B cell (primary cell): ENCODE measurements around the gene TFEB. TPM values are rescaled to one million over a fixed set of nuclear protein-coding genes. Genes with fewer than 3 reads are reported as not detected.

Source experiments
- ATAC-seq: fragments of 200-7000 bp; cut with Tn5 transposase; one replicate; pipeline ENCODE4 v1.10.0; 2021; ENCODE audit warnings: low read depth, mild to moderate bottlenecking, moderate number of reproducible peaks, moderate library complexity
- CTCF ChIA-PET: fragments of 350-600 bp; sonication (Branson Sonifier 250); formaldehyde crosslinking; loops from one replicate; lab custom pipeline; 2021; ENCODE audit warnings: antibody characterized with exemption, inconsistent platforms; lab: Charles Lee
- POLR2A ChIA-PET: fragments of 350-600 bp; sonication (Branson Sonifier 250); formaldehyde crosslinking; loops from one replicate; lab custom pipeline; 2021; ENCODE audit warnings: antibody characterized with exemption; lab: Charles Lee
- DNase-seq: peaks from one replicate; pipeline ENCODE4 v3.0.0; 2013
- H2AFZ ChIP-seq: 2 replicates; pipeline ENCODE4 v1.6.1; 2012; ENCODE audit warnings: mild to moderate bottlenecking, low read depth, low read length; ENCODE audit not compliant: insufficient read depth, poor library complexity, severe bottlenecking
- H3K27ac ChIP-seq, 2 donors: 1 replicate in 1 of 2; 2 replicates in 1 of 2; pipeline ENCODE4 v1.5.1; 2012 to 2013; ENCODE audit warnings: low read length in 2 of 2, mild to moderate bottlenecking in 2 of 2, moderate library complexity in 1 of 2
- H3K27me3 ChIP-seq, 4 experiments: fragments of 200-600 bp in 1 of 4; sonication (generic) in 1 of 4; replicated peaks in 1 of 4; 1 replicate in 2 of 4; 2 replicates in 2 of 4; pipeline versions ENCODE4 v1.6.1 to v1.7.0; 2013 to 2016; ENCODE audit warnings: low read length in 3 of 4, mild to moderate bottlenecking in 2 of 4, mixed read lengths in 1 of 4, moderate library complexity in 1 of 4; ENCODE audit not compliant: insufficient read depth in 4 of 4, control insufficient read depth in 3 of 4; ENCODE audit errors: control extremely low read depth in 1 of 4
- H3K36me3 ChIP-seq, 2 experiments: replicated peaks in 1 of 2; 1 replicate in 1 of 2; 2 replicates in 1 of 2; pipeline versions ENCODE4 v1.6.1 to v1.7.1; 2013; ENCODE audit warnings: low read length in 1 of 2; ENCODE audit not compliant: insufficient read depth in 2 of 2, control insufficient read depth in 1 of 2; ENCODE audit errors: control extremely low read depth in 1 of 2, extremely low read depth in 1 of 2
- H3K4me1 ChIP-seq, 2 donors: fragments of 200-600 bp in 1 of 2; sonication (generic) in 1 of 2; 1 replicate in 1 of 2; 2 replicates in 1 of 2; pipeline versions ENCODE4 v1.5.1 to v1.6.1; 2013 to 2017; ENCODE audit warnings: low read length in 2 of 2; ENCODE audit not compliant: control insufficient read depth in 2 of 2, insufficient read depth in 2 of 2
- H3K4me2 ChIP-seq: replicated peaks from 2 replicates; pipeline ENCODE3; 2012; ENCODE audit warnings: mild to moderate bottlenecking, low read depth, low read length; ENCODE audit not compliant: poor library complexity, severe bottlenecking
- H3K4me3 ChIP-seq, 5 experiments: fragments of 200-600 bp in 1 of 5; sonication (generic) in 1 of 5; 1 replicate in 3 of 5; 2 replicates in 2 of 5; pipeline versions ENCODE4 v1.5.1 to v1.7.0; 2011 to 2016; ENCODE audit warnings: low read length in 4 of 5, mild to moderate bottlenecking in 4 of 5, low read depth in 2 of 5, control low read depth in 1 of 5, moderate library complexity in 1 of 5; ENCODE audit not compliant: insufficient read depth in 1 of 5; ENCODE audit errors: control extremely low read depth in 1 of 5, extremely low read depth in 1 of 5
- H3K79me2 ChIP-seq: fragments of 200-600 bp; sonication (generic); one replicate; pipeline ENCODE4 v1.6.0; 2016; ENCODE audit warnings: low read length; ENCODE audit not compliant: control insufficient read depth, insufficient read depth
- H3K9ac ChIP-seq: fragments of 200-600 bp; sonication (generic); 2 replicates; pipeline ENCODE4 v1.6.1; 2017; ENCODE audit warnings: mild to moderate bottlenecking, low read length, moderate library complexity
- H3K9me3 ChIP-seq, 3 donors: one replicate each; pipeline versions ENCODE4 v1.6.1 to v1.7.1; 2013; ENCODE audit warnings: low read length in 2 of 3; ENCODE audit not compliant: control insufficient read depth in 2 of 3, insufficient read depth in 1 of 3; ENCODE audit errors: control extremely low read depth in 1 of 3
- H4K20me1 ChIP-seq: 2 replicates; pipeline ENCODE4 v1.6.0; 2012; ENCODE audit warnings: mild to moderate bottlenecking, low read length; ENCODE audit not compliant: insufficient read depth, control insufficient read depth, poor library complexity, severe bottlenecking
- H3K27ac Mint-ChIP-seq: one replicate; pipeline ENCODE4 v1.8.0; 2021; ENCODE audit warnings: mixed read lengths
- H3K27me3 Mint-ChIP-seq: one replicate; pipeline ENCODE4 v1.8.0; 2021; ENCODE audit warnings: mixed read lengths
- H3K4me1 Mint-ChIP-seq: one replicate; pipeline ENCODE4 v1.8.0; 2021; ENCODE audit warnings: mixed read lengths
- H3K4me3 Mint-ChIP-seq: one replicate; pipeline ENCODE4 v1.8.0; 2021; ENCODE audit warnings: mixed read lengths
- H3K9me3 Mint-ChIP-seq: one replicate; pipeline ENCODE4 v1.8.0; 2022; ENCODE audit warnings: mixed read lengths; ENCODE audit not compliant: insufficient read depth
- CTCF ChIP-seq: fragments of 200-600 bp; IDR thresholded peaks from one replicate; pipeline ENCODE4 v1.8.0; 2022; ENCODE audit warnings: antibody characterized with exemption, mild to moderate bottlenecking
- EZH2 ChIP-seq: IDR thresholded peaks from 2 replicates; pipeline ENCODE4 v1.6.1; 2012; ENCODE audit warnings: borderline replicate concordance, low read depth, mild to moderate bottlenecking, moderate library complexity, low read length; ENCODE audit not compliant: insufficient read depth, poor library complexity, severe bottlenecking
- WGBS: methylation state at CpG from one replicate; pipeline ENCODE4 v1.1.5; 2013; ENCODE audit warnings: missing lambda C conversion rate; ENCODE audit not compliant: insufficient coverage; 5-methylcytosine and 5-hydroxymethylcytosine counted together
- intact Hi-C: fragments of 100-400 bp; cut with micrococcal nuclease; formaldehyde crosslinking; loops from one replicate; pipeline ENCODE4 v1.10.0; 2022
- polyA plus RNA-seq: library from polyadenylated mRNA; depleted of rRNA; stranded (reverse); fragments of >200 nt; gene quantifications from 2 replicates; pipeline ENCODE4 v1.2.3, GENCODE V29; 2012
- total RNA-seq, 2 donors: library from RNA; stranded (reverse); fragments of 120-200 nt in 1 of 2; gene quantifications; 1 replicate in 1 of 2; 2 replicates in 1 of 2; pipeline versions ENCODE4 v1.2.3 to v1.2.4, GENCODE V29; 2013 to 2022

TFEB gene
- total and polyA plus RNA-seq, 2 donors (not counting 1 experiment from before 2014, with no cell fraction given) = 113 to 148 TPM

- H3K36me3 ChIP-seq = peaks cover 0 to 10% of the 10 kb centered on the region in 2 experiments
- H3K79me2 ChIP-seq = no peaks in the 10 kb centered on the region
- WGBS = no CpG with 5 or more reads among the region's 9 CpGs
- TF ChIP-seq EZH2 (no peak), CTCF (no peak)
- H3K4me2 ChIP-seq = no peak overlapping the region
- H3K9ac ChIP-seq = no peak overlapping the region
- DNase-seq = no peak
- no peak overlapping the region for H3K4me3 ChIP-seq
- Mint-ChIP-seq H3K27me3 (no peaks in the 10 kb centered on the region), H3K4me1 (peaks cover 20% of the 10 kb centered on the region), H3K27ac (no peak overlapping the region), H3K9me3 (no peaks in the 10 kb centered on the region), H3K4me3 (no peak overlapping the region)
- H3K4me1 ChIP-seq = peaks cover 9 to 26% of the 10 kb centered on the region in 2 donors
- POLR2A ChIA-PET = interaction anchor here (0.6 kb wide), 1 partner anchor 55 kb away, joined by 4 read pairs; no protein-coding TSS in a partner anchor
- intact Hi-C loops = loop anchor here (5.0 kb wide), 1 partner anchor 362 kb away; no protein-coding TSS in a partner anchor
- no peaks in the 10 kb centered on the region for H4K20me1 ChIP-seq
- CTCF ChIA-PET = interaction anchor here (1.0 to 2.8 kb wide), 4 partner anchors 54 to 312 kb away, joined by 3 to 28 read pairs (median 6); no protein-coding TSS in a partner anchor
- H2AFZ ChIP-seq = no peak overlapping the region
- ATAC-seq = no peak
- peaks cover 0 to 7% (median 0%) of the 10 kb centered on the region in 4 experiments for H3K27me3 ChIP-seq
- no peak overlapping the region for H3K27ac ChIP-seq
- no peaks in the 10 kb centered on the region for H3K9me3 ChIP-seq
These were observed 55.7 kb downstream of the TFEB start for GRCh38 chr6:41679696-41680095.

GRCh38 chr6:41678511-41679084 is 56.8 kb downstream of the TFEB start:
- DNase-seq = no peak
- H3K4me2 ChIP-seq = no peak overlapping the region
- Mint-ChIP-seq H3K27me3 (peaks cover 5% of the 10 kb centered on the region), H3K9me3 (no peaks in the 10 kb centered on the region), H3K4me1 (peaks cover 16% of the 10 kb centered on the region), H3K4me3 (no peak overlapping the region), H3K27ac (no peak overlapping the region)
- H3K36me3 ChIP-seq = no peaks in the 10 kb centered on the region
- no peak overlapping the region for H3K4me3 ChIP-seq
- H3K79me2 ChIP-seq = no peaks in the 10 kb centered on the region
- no peaks in the 10 kb centered on the region for H4K20me1 ChIP-seq
- H3K9me3 ChIP-seq = no peaks in the 10 kb centered on the region
- H3K9ac ChIP-seq = no peak overlapping the region
- WGBS = 88% methylated on average over 7 of the region's 8 CpGs
- CTCF ChIA-PET = interaction anchor here (1.0 to 1.6 kb wide), 2 partner anchors 76 to 310 kb away, joined by 3 to 5 read pairs; no protein-coding TSS in a partner anchor
- H2AFZ ChIP-seq = no peak overlapping the region
- no peak overlapping the region for H3K27ac ChIP-seq
- peaks cover 0 to 7% (median 0%) of the 10 kb centered on the region in 4 experiments for H3K27me3 ChIP-seq
- peaks cover 9 to 18% of the 10 kb centered on the region in 2 donors for H3K4me1 ChIP-seq
- no peak for ATAC-seq
- POLR2A ChIA-PET = interaction anchor here (0.7 kb wide), 1 partner anchor 593 kb away, joined by 4 read pairs; no protein-coding TSS in a partner anchor
- intact Hi-C loops = no loop called here
- TF ChIP-seq CTCF (no peak), EZH2 (no peak)
